ENCODE results near the gene DYTN. TPM values are rescaled to one million over a fixed set of nuclear protein-coding genes. Genes with fewer than 3 reads are reported as not detected.

DYTN gene
- total and polyA plus RNA-seq, 4 donors = not detected

- H3K36me3 ChIP-seq (ENCODE audit: control insufficient read depth in 4 of 4, insufficient read depth in 3 of 4, low read depth in 1 of 4, low read length in 3 of 4) = no peaks in the 10 kb centered on the region
- no peak for DNase-seq (ENCODE audit: low spot score)
- H3K27me3 ChIP-seq (ENCODE audit: control insufficient read depth in 4 of 4, insufficient read depth in 4 of 4, low read length in 3 of 4) = peaks cover 0 to 6% (median 1%) of the 10 kb centered on the region in 4 donors
- no peak for TF ChIP-seq CTCF (IDR thresholded peaks at IDR 0.05; ENCODE audit: low read depth, low read length, missing input control)
- no peak for TF ChIP-seq JUND (IDR thresholded peaks at IDR 0.05)
- TF ChIP-seq HNF4A (conservative IDR thresholded peaks at IDR 0.05) = no peak
- no peak for TF ChIP-seq YY1 (IDR thresholded peaks at IDR 0.05)
- no peak for TF ChIP-seq FOXA2 (IDR thresholded peaks at IDR 0.05)
- no peak for TF ChIP-seq TAF1 (conservative IDR thresholded peaks at IDR 0.05)
- no peak for TF ChIP-seq RAD21 (IDR thresholded peaks at IDR 0.05)
- no peak for TF ChIP-seq REST (IDR thresholded peaks at IDR 0.05)
- TF ChIP-seq GABPA (IDR thresholded peaks at IDR 0.05 in 1 of 2, conservative IDR thresholded peaks at IDR 0.05 in 1 of 2) = no peak
- no peak for TF ChIP-seq FOXA1 (IDR thresholded peaks at IDR 0.05)
- no peak for TF ChIP-seq MAX (IDR thresholded peaks at IDR 0.05)
- no peak for TF ChIP-seq NR2F2 (IDR thresholded peaks at IDR 0.05)
- no peak for TF ChIP-seq ZBTB33 (IDR thresholded peaks at IDR 0.05)
- no peak for TF ChIP-seq EGR1 (IDR thresholded peaks at IDR 0.05; ENCODE audit: low read depth in 2 of 2)
- H3K9me3 ChIP-seq (ENCODE audit: control insufficient read depth in 4 of 4, low read length in 3 of 4) = no peaks in the 10 kb centered on the region
- H3K4me1 ChIP-seq (ENCODE audit: control insufficient read depth in 4 of 4, insufficient read depth in 4 of 4, low read length in 3 of 4) = no peaks in the 10 kb centered on the region
- WGBS = 67% methylated on average over 2 of the region's 2 CpGs
- H3K27ac ChIP-seq (ENCODE audit: low read depth in 1 of 2, low read length in 2 of 2) = no peak overlapping the region
- no peak overlapping the region for H3K4me3 ChIP-seq (ENCODE audit: low read depth in 1 of 3, low read length in 3 of 3)
- no peak overlapping the region for H3K9ac ChIP-seq (ENCODE audit: low read depth in 1 of 2, low read length in 2 of 2)
Observed at GRCh38 chr2:206733341-206733740, 15.1 kb upstream of the DYTN start.

- H3K27me3 ChIP-seq (ENCODE audit: control insufficient read depth in 4 of 4, insufficient read depth in 4 of 4, low read length in 3 of 4) = peaks cover 0 to 4% (median 2%) of the 10 kb centered on the region in 4 donors
- H3K9ac ChIP-seq (ENCODE audit: low read depth in 1 of 2, low read length in 2 of 2) = no peak overlapping the region
- no peak for TF ChIP-seq ATF3 (IDR thresholded peaks at IDR 0.05)
- TF ChIP-seq GABPA (IDR thresholded peaks at IDR 0.05 in 1 of 2, conservative IDR thresholded peaks at IDR 0.05 in 1 of 2) = no peak
- TF ChIP-seq EGR1 (IDR thresholded peaks at IDR 0.05; ENCODE audit: low read depth in 2 of 2) = no peak
- no peak for TF ChIP-seq SP1 (IDR thresholded peaks at IDR 0.05)
- no peak for TF ChIP-seq CTCF (IDR thresholded peaks at IDR 0.05; ENCODE audit: low read depth, low read length, missing input control)
- no peak for TF ChIP-seq REST (IDR thresholded peaks at IDR 0.05)
- no peak for TF ChIP-seq NR2F2 (IDR thresholded peaks at IDR 0.05)
- no peak for TF ChIP-seq FOXA2 (IDR thresholded peaks at IDR 0.05)
- DNase-seq (ENCODE audit: low spot score) = no peak
- H3K4me3 ChIP-seq (ENCODE audit: low read depth in 1 of 3, low read length in 3 of 3) = no peak overlapping the region
- no peaks in the 10 kb centered on the region for H3K36me3 ChIP-seq (ENCODE audit: control insufficient read depth in 4 of 4, insufficient read depth in 3 of 4, low read depth in 1 of 4, low read length in 3 of 4)
- no peak overlapping the region for H3K27ac ChIP-seq (ENCODE audit: low read depth in 1 of 2, low read length in 2 of 2)
- H3K4me1 ChIP-seq (ENCODE audit: control insufficient read depth in 4 of 4, insufficient read depth in 4 of 4, low read length in 3 of 4) = no peaks in the 10 kb centered on the region
- no peaks in the 10 kb centered on the region for H3K9me3 ChIP-seq (ENCODE audit: control insufficient read depth in 4 of 4, low read length in 3 of 4)
- WGBS = 74% methylated on average over 7 of the region's 7 CpGs
Observed at GRCh38 chr2:206728277-206729199, 10.3 kb upstream of the DYTN start.

All from liver (tissue), 9 donors.